ENCODE data around the gene NXN.
"Not testable (repeated sequence)": the region's sequence is repeated elsewhere in the genome, so short reads cannot be mapped to it uniquely, and the experiment has no call there.

NXN gene

DNA sequence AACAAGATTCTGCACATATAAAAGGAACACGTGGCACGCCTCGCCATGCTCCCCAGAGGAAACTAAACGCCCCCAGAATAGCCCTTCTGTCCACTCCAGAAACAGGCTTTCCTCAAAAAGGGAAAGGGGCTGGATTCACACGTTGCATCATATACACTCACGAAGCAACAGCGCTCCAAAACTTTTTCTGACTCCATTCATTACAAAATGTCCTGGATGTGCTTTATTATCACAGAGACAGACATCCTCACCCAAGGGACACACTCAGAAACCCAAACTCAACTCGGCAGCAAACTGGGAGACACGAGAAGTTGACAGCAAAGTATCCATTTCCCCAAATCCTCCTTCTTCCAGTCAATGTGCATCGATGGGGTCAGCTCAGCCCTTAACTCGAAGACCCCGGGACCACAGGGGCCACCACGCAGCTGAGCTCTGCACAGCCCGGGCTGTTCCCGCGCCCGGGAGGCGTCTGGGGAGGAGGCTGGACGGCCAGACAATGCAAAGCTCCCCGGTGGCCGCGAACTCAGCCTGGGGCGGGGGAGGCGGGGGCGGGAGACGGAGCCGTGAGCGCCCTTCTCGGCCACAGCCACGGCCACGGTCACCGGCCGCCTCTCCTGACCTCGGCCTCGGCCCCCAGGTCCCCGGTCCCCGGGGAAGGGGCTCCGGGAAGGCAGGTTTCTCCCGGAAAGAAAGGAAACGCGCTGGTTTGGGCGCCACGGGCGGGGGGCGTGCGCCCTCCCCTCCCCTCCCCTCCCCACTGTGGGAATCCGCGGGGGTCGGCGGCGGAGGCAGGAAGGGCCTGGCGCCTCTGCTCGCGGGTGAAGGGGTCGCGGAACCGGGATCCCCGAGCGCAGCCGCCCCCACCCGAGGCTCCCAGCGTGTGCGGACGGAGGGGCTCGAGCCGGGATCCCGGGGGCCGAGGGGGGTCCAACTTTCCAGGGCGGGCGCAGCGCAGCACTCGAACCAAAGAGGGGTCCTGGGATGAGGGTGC lies 1.2 kb downstream of the NXN start:
- DNase-seq = peak; percentile 66

DNA sequence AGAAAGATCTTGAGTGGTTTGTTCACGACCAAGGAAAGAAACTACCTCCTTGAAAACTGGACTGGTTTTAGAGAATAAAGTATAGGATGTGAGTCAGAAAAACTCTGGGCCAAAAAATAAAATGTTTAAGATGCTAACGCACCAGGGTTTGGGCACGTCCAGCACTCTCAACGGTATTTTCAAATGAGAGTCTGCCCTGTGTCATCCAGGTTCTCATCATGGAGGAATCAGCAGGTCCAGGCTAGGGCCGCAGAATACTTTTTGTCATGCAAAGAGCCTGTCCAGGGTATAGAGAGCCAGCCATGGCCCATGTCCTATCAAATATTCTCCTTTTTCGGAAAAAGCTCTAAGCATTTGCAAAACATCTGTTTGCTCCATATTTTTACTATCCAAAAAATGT lies 2.4 kb downstream of the NXN start:
- no peak for DNase-seq

GRCh38 chr17:976312-976711 lies 3.3 kb downstream of the NXN start:
- no peak for DNase-seq

DNA sequence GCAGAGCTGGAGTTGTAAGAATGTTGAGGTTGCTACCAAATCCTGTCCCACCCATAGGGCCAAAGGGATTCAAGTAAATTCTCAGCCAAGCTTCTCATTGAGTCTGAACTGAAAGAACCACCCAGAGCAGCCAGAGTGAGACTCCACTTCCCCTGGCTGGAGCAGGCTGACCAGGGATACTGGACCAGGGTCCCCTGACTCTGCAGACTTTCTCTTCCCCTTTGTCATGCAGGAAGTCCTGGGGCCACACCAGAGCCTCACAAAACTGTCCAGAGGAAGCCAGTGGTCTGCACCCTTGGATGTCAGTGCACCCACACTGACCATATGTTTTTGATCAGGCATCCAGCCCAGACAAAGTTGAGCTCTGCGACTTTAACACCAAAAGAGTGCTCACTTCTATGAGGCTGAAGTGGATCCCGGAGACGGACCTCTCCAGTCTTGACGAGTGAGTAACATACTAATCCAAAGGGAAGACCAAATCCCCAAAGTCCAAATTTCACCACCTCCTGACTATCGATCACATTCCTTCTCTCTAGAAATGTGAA lies 4.1 kb downstream of the NXN start:
- DNase-seq = no peak

DNA sequence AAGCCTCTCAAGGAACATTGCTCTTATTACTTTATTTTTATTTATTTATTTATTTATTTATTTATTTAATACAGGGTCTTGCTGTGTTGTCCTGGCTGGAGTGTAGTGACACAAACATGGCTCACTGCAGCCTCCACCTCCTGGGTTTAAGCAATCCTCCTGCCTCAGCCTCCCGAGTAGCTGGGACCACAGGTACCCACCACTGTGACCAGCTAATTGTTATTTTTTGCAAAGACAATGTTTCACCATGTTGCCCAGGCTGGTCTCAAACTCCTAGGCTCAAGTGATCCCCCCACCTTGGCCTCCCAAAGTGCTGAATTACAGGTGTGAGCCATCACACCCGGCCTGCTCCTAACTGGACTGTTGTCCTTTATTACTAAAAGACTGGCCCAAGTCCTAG lies 4.8 kb downstream of the NXN start:
- DNase-seq = not testable (repeated sequence)

- DNase-seq = no peak
Observed at GRCh38 chr17:973053-973452, 6.5 kb downstream of the NXN start.

DNA sequence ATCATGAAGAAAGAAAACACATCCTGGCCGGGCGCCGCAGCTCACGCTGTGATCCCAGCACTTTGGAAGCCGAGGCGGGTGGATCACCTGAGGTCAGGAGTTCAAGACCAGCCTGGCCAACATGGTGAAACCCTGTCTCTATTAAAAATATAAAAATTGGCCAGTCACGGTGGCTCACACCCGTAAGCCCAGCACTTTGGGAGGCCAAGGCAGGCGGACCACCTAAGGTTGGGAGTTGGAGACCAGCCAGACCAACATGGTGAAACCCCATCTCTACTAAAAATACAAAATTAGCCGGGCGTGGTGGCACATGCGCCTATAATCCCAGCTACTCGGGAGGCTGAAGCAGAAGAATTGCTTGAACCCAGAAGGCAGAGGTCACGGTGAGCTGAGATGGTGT lies 7.7 kb downstream of the NXN start:
- not testable (repeated sequence) for DNase-seq

- no peak for DNase-seq
Observed at GRCh38 chr17:970364-970763, 9.2 kb downstream of the NXN start.

DNA sequence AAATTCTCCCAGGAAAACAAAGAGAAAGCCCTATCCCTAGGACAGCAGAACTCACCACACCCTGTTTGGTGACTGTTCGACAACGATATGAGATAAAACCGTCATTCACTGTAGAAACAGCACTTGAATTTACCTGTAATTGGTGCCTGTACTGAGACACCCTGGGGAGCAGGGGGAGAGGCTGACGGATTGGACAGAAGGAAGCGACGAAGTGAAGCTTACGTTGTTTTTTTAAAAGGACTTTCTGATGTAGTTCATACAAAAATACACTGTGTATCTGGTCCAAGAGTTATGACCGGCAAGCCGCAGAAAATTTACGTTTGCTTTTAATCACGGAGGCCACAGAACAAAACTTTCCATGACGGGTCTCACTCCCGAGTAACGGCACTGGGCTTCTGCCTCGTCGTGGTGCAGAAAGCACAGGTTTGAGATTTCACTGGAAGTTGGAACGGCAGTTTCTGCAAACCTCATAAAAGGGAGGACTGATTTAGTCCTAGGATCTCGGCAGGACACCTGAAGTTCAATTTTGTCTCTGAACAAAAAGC lies 9.7 kb downstream of the NXN start:
- DNase-seq = no peak

DNA sequence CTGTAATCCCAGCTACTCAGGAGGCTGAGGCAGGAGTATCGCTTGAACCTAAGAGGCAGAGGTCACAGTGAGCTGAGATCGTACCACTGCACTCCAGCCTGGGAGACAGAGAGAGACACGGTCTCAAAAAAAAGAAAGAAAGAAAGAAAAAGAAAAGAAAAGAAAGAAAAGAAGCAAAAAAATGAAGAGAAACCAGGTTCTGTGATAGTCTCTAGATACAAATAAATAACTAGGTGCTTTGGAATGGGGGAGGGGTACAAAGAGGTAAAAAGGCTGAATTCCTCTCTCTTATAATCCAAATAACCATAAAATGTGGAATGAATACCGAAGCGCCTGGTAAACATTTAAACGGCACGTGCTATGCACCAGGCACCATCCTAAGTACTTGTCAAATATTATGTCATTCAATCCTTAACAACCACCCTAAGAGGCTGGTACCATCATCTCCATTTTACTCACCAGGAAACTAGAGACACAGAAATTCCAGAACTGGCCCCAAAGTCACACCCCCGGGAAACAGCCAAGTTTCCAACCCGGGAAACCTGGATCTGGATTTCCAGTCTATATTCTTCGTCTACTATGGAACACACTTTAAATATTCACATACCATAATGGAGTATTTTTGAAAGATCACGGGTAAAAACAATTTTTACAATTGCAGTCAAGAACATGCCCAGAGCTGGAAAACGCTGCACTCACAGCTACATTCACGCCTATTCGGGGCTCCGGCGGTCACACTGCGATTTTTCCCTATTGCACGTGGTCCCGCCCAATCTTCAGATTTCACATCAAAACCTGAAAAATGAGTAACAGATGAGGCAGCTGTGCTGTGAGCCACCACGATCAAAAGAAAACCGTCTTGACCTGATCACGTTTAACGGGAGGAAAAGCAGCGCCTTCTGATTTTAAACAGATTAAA lies 10.5 kb downstream of the NXN start:
- DNase-seq = no peak

- no peak for DNase-seq
Observed at GRCh38 chr17:967122-967521, 12.5 kb downstream of the NXN start.

DNA sequence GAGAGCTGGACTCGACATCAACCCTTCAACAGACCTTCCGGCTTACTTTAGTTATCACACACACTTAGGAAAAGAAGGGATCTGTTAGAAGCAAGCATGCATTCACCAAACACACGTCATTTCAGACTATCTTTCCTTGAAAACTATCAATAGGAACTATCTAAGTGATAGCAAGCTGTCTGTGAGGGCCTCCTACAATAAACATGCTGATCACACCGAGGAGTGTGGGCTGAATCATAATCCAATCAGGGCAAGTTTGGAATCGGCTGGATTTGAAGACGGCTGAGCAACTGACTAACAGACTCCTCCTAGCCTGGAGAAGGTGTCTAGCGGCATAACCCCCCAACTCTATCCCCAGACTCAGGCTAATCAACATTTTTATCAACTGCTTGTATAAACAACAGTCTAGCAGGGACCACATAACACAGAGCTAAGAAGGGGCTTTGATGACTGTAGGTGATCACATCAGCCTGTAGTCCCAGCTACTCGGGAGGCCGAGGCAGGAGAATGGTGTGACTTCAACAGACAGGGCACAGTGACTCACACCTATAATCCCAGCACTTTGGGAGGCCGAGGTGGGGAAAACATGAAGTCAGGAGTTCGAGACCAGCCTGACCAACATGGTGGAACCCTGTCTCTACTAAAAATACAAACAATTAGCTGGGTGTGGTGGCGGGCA lies 14.1 kb downstream of the NXN start:
- no peak for DNase-seq

- no peak for DNase-seq
Observed at GRCh38 chr17:964876-965275, 14.7 kb downstream of the NXN start.

DNA sequence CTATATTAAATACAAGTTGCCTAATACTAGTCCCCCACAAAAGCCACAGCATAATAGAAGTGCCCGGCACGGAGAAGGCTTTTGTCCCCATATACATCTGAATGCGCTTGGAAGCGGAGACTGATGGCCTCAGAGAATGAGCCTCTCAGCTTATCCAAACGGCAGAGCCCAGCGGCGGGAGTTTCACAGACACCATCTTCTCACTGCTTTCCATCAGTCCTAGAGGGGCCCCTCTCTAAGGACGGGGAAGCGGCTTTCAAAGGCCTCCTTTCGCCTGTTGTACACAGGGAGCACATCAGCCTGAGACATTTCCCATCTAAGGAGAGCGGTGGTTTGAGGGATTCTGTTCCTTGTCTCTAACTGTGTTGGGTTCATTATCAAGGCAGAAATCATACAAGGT lies 16.9 kb downstream of the NXN start:
- DNase-seq = no peak

DNA sequence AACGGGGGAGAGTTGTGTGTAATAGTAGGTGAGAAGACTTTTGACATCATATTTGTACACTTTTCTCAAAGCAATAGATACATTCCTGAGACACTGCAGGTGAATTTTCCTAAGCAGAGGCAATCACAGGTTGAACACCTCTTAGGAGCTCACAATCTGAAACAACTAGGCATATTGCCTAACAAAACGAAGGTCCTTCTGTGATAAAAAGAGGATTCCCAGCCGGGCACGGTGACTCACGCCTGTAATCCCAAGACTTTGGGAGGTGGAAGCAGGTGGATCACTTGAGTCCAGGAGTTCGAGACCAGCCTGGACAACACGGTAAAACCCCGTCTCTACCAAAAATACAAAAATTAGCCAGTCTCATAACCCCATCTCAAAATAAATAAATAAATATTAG lies 17.4 kb downstream of the NXN start:
- DNase-seq = no peak

GRCh38 chr17:958712-959451 lies 20.7 kb downstream of the NXN start:
- no peak for DNase-seq

- DNase-seq = no peak
Observed at GRCh38 chr17:957856-958421, 21.6 kb downstream of the NXN start.

GRCh38 chr17:956905-957304 lies 22.7 kb downstream of the NXN start:
- no peak for DNase-seq

- no peak for DNase-seq
Observed at GRCh38 chr17:954431-955164, 25.0 kb downstream of the NXN start.

DNA sequence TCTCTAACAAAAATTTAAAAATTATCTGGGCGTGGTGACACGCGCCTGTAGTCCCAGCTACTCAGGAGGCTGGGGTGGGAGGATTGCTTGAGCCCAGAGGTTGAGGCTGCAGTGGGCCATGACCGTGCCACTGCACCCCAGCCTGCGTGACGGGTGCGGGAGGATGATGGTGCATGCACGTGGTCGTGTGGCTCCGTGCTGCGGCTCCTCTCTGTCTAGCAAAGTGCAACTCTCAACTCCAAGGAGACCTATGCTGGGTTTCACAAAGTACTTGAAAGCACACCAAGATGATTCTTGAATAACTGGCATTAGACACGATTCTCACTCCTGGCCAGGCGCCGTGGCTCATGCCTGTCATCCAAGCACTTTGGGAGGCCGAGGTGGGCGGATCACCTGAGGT lies 25.8 kb downstream of the NXN start:
- no peak for DNase-seq

DNA sequence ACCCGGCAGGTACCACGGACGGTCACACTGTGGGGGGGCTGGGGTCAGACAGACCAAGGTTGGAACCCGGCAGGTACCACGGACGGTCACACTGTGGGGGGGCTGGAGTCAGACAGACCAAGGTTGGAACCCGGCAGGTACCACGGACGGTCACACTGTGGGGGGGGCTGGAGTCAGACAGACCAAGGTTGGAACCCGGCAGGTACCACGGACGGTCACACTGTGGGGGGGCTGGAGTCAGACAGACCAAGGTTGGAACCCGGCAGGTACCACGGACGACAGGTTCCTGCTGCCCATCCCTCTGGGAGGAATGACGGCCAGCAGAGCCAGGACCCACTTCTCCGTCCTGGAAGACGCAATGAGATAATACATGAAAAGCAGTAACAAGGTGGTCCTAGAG lies 27.0 kb downstream of the NXN start:
- DNase-seq = not testable (repeated sequence)

Measured in activated effector memory CD4-positive, alpha-beta T cell treated with anti-CD3 and anti-CD28 coated beads, Interleukin-2, amount 50 U/mL, for 16 hours (primary cell).